Measurements from ENCODE around the gene METTL26. TPM values are rescaled to one million over a fixed set of nuclear protein-coding genes. Genes with fewer than 3 reads are reported as not detected.
A peak's percentile ranks its signal among the peaks of the same experiment; 100 is the strongest.

Gene METTL26
- total RNA-seq, 4 donors from 2014 or later: 75.7 to 155 (median 111) TPM

- no peak for DNase-seq (ENCODE audit: low spot score)
- peak; percentile 9 for ATAC-seq (ENCODE audit: low FRiP score)
- no peak for TF ChIP-seq CTCF (IDR thresholded peaks at IDR 0.05)
Observed at GRCh38 chr16:588639-588888, 47.5 kb downstream of the METTL26 start.

GRCh38 chr16:586645-587590 is 49.2 kb downstream of the METTL26 start:
- DNase-seq (ENCODE audit: low spot score): no peak
- no peak for ATAC-seq (ENCODE audit: low FRiP score)
- TF ChIP-seq CTCF (IDR thresholded peaks at IDR 0.05): no peak

GRCh38 chr16:586047-586644 is 50.0 kb downstream of the METTL26 start:
- DNase-seq (ENCODE audit: low spot score) (no peak), ATAC-seq (ENCODE audit: low FRiP score) (no peak)
- no peak for TF ChIP-seq CTCF (IDR thresholded peaks at IDR 0.05)

GRCh38 chr16:585351-585750 is 50.8 kb downstream of the METTL26 start:
- DNase-seq (ENCODE audit: low spot score) (no peak), ATAC-seq (ENCODE audit: low FRiP score) (no peak)
- no peak for TF ChIP-seq CTCF (IDR thresholded peaks at IDR 0.05)

Other genes starting within 250 kb of the METTL26 start
- 100 to 1,000 TPM in 1 of 4 donors, 10 to 100 TPM in 3; 49.5 to 115 (median 79.3) TPM for gene NME4, start 239.1 kb downstream of the METTL26 start, total RNA-seq
- gene DECR2, start 234.4 kb downstream of the METTL26 start, total RNA-seq: 10 to 100 TPM; 16.5 to 30.9 (median 21.4) TPM
- gene RAB11FIP3, start 210.7 kb downstream of the METTL26 start, total RNA-seq: 10 to 100 TPM; 24.9 to 52.2 (median 48.7) TPM
- 10 to 100 TPM; 16.4 to 87.2 (median 22.0) TPM for gene CAPN15, start 108.6 kb downstream of the METTL26 start, total RNA-seq
- gene PRR35, start 75.9 kb downstream of the METTL26 start, total RNA-seq: under 1 TPM in 1 of 4 donors, not detected in 3; 0.19 TPM
- 1 to 10 TPM in 3 of 4 donors, under 1 TPM in 1; 0.24 to 5.5 (median 1.2) TPM for gene NHLRC4, start 69.3 kb downstream of the METTL26 start, total RNA-seq
- gene PIGQ, start 66.3 kb downstream of the METTL26 start, total RNA-seq: 10 to 100 TPM; 22.0 to 25.1 (median 23.8) TPM
- gene RAB40C, start 46.2 kb downstream of the METTL26 start, total RNA-seq: 10 to 100 TPM; 11.6 to 20.6 (median 14.8) TPM
- under 1 TPM in 3 of 4 donors, not detected in 1; 0.19 to 0.63 (median 0.25) TPM for gene WFIKKN1, start 5.3 kb downstream of the METTL26 start, total RNA-seq
- gene MCRIP2, start 5.5 kb upstream of the METTL26 start, total RNA-seq: 10 to 100 TPM; 33.3 to 54.7 (median 41.3) TPM
- 10 to 100 TPM in 3 of 4 donors, 1 to 10 TPM in 1; 7.0 to 25.1 (median 21.2) TPM for gene WDR90, start 13.1 kb upstream of the METTL26 start, total RNA-seq
- gene RHOT2, start 31.8 kb upstream of the METTL26 start, total RNA-seq: 10 to 100 TPM; 38.8 to 86.9 (median 61.5) TPM
- gene RHBDL1, start 39.4 kb upstream of the METTL26 start, total RNA-seq: 1 to 10 TPM in 1 of 4 donors, under 1 TPM in 2, not detected in 1; 0.44 to 1.0 (median 0.96) TPM
- 100 to 1,000 TPM; 119 to 161 (median 128) TPM for gene STUB1, start 44.1 kb upstream of the METTL26 start, total RNA-seq
- 10 to 100 TPM; 65.8 to 79.6 (median 71.8) TPM for gene JMJD8, start 48.0 kb upstream of the METTL26 start, total RNA-seq
- gene WDR24, start 54.1 kb upstream of the METTL26 start, total RNA-seq: 1 to 10 TPM; 6.7 to 8.7 (median 6.9) TPM
- gene FBXL16, start 69.5 kb upstream of the METTL26 start, total RNA-seq: under 1 TPM in 3 of 4 donors, not detected in 1; 0.48 to 0.75 (median 0.56) TPM
- 10 to 100 TPM; 13.6 to 31.2 (median 20.5) TPM for gene METRN, start 78.8 kb upstream of the METTL26 start, total RNA-seq
- gene ANTKMT, start 84.8 kb upstream of the METTL26 start, total RNA-seq: 10 to 100 TPM; 21.9 to 45.4 (median 36.2) TPM
- gene CCDC78, start 90.1 kb upstream of the METTL26 start, total RNA-seq: 1 to 10 TPM in 2 of 4 donors, under 1 TPM in 2; 0.72 to 2.4 (median 1.5) TPM
- gene HAGHL, start 90.8 kb upstream of the METTL26 start, total RNA-seq: 1 to 10 TPM in 3 of 4 donors, under 1 TPM in 1; 0.79 to 7.3 (median 4.6) TPM
- 10 to 100 TPM; 17.6 to 26.8 (median 22.1) TPM for gene CIAO3, start 104.7 kb upstream of the METTL26 start, total RNA-seq
- 100 to 1,000 TPM in 2 of 4 donors, 10 to 100 TPM in 1, 1 to 10 TPM in 1; 1.1 to 355 (median 129) TPM for gene MSLN, start 124.4 kb upstream of the METTL26 start, total RNA-seq
- 10 to 100 TPM in 3 of 4 donors, 1 to 10 TPM in 1; 9.6 to 20.9 (median 13.7) TPM for gene RPUSD1, start 152.1 kb upstream of the METTL26 start, total RNA-seq
- 10 to 100 TPM in 1 of 4 donors, 1 to 10 TPM in 3; 2.8 to 10.7 (median 4.6) TPM for gene CHTF18, start 152.3 kb upstream of the METTL26 start, total RNA-seq
- not detected for gene GNG13, start 164.4 kb upstream of the METTL26 start, total RNA-seq

All from omental fat pad (tissue), 4 donors.